ENCODE results near the gene DOCK4.

DOCK4 gene

DNA sequence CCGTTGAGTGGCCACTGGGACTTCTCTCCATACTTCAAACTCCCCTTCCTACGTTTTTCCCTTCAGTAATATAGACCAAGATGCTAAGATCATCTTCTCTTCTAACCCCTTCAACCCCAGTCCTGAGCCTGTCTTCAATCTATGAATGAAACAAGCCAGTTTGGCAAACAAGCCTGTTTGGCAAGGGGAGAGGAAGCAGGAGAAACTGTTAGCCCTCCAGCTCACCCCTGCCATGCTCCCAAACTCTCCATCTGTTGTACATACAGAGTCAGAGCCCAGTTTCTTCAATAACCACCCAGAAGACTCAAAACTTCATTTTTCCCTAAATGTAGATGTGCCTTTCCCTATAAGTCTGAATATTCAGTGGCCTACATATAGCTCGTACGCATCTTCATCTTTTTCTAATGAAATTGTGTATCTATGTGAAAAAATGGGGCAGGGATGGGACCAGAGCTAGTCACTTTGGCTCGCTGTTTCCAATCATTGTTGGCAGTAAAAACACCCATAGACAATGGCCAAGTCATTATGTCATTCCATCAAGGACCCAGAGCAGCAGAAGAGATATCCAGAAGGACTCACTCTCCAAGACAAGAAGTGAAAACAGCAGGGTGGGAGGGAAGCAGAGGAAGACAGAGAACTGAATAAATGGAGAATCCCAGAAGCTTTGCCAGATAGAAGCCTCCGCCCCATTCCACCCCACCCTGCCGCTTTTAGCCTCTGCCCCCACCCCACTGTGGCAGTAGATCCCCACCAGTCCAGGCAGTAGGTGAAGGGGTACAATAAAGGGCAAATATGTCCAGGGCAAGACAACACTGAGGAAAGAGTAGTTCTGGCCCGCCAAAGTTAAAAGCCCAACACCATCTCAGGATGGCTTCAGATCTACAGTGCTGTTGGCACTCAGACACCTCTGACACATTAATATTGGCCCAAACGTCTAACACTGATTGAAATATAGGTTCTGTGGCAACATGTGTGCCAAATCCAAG is 87.3 kb downstream of the DOCK4 start:
- no peaks in the 10 kb centered on the region for H3K36me3 ChIP-seq (ENCODE audit: low read depth)
- no peak overlapping the region for H3K27ac ChIP-seq (ENCODE audit: poor library complexity, severe bottlenecking)
- peaks cover 2% of the 10 kb centered on the region for H3K4me1 ChIP-seq (ENCODE audit: insufficient read depth, poor library complexity, severe bottlenecking)
- no peaks in the 10 kb centered on the region for H3K27me3 ChIP-seq (ENCODE audit: insufficient read depth, poor library complexity, severe bottlenecking)
- DNase-seq (ENCODE audit: low spot score) (no peak), ATAC-seq (ENCODE audit: low read depth) (no peak)
- H3K4me3 ChIP-seq (ENCODE audit: severe bottlenecking), result no peak overlapping the region
- H3K9me3 ChIP-seq (ENCODE audit: severe bottlenecking), result peaks cover 2% of the 10 kb centered on the region
- TF ChIP-seq, protein P1, sequence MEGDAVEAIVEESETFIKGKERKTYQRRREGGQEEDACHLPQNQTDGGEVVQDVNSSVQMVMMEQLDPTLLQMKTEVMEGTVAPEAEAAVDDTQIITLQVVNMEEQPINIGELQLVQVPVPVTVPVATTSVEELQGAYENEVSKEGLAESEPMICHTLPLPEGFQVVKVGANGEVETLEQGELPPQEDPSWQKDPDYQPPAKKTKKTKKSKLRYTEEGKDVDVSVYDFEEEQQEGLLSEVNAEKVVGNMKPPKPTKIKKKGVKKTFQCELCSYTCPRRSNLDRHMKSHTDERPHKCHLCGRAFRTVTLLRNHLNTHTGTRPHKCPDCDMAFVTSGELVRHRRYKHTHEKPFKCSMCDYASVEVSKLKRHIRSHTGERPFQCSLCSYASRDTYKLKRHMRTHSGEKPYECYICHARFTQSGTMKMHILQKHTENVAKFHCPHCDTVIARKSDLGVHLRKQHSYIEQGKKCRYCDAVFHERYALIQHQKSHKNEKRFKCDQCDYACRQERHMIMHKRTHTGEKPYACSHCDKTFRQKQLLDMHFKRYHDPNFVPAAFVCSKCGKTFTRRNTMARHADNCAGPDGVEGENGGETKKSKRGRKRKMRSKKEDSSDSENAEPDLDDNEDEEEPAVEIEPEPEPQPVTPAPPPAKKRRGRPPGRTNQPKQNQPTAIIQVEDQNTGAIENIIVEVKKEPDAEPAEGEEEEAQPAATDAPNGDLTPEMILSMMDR (IDR thresholded peaks at IDR 0.05; ENCODE audit: poor library complexity, severe bottlenecking), result no peak

DNA sequence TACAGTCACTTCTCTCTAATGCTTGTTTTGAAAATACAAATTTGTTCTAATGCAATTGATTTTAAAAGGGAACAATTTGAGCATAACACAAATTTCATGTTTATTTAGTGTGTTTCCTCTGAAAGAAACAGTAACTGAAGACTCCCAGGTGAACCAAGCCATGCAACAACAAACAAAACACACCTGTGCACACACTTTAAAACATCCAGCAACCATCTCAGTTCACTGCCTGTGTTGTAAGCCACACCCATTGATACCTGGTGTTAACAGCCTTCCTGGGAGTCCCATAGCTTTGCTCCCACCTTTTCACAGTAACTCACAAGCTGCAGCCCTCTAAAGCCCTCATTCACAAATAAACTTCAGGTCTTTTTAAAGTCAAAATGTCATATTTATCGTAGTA is 89.3 kb downstream of the DOCK4 start:
- ATAC-seq (ENCODE audit: low read depth) (no peak), DNase-seq (ENCODE audit: low spot score) (no peak)
- no peak overlapping the region for H3K27ac ChIP-seq (ENCODE audit: poor library complexity, severe bottlenecking)
- TF ChIP-seq, protein P1 (IDR thresholded peaks at IDR 0.05; ENCODE audit: poor library complexity, severe bottlenecking), result no peak
- H3K4me1 ChIP-seq (ENCODE audit: insufficient read depth, poor library complexity, severe bottlenecking), result peaks cover 9% of the 10 kb centered on the region
- no peak overlapping the region for H3K4me3 ChIP-seq (ENCODE audit: severe bottlenecking)
- H3K9me3 ChIP-seq (ENCODE audit: severe bottlenecking), result peaks cover 2% of the 10 kb centered on the region
- no peaks in the 10 kb centered on the region for H3K27me3 ChIP-seq (ENCODE audit: insufficient read depth, poor library complexity, severe bottlenecking)
- H3K36me3 ChIP-seq (ENCODE audit: low read depth), result no peaks in the 10 kb centered on the region

DNA sequence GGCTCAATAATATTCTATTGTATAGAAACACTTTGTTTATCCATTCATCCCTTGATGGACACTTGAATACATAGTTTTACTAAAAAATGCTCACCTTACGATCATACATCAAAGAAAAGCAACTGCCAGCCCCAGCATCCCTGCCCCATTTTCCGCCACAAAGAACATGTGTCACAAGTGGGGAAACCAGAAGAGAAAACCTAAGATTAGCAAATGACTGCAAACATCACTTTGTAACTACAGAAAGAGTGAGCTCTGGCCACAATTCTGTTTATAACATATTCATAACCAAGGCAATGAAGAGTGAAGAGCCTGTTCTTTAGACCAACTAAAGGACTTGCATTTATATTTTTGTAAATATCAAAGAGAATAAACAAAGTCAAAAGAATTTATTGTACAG is 89.8 kb downstream of the DOCK4 start:
- H3K27me3 ChIP-seq (ENCODE audit: insufficient read depth, poor library complexity, severe bottlenecking), result no peaks in the 10 kb centered on the region
- H3K4me1 ChIP-seq (ENCODE audit: insufficient read depth, poor library complexity, severe bottlenecking), result peaks cover 9% of the 10 kb centered on the region
- no peak for DNase-seq (ENCODE audit: low spot score)
- TF ChIP-seq, protein P1 (IDR thresholded peaks at IDR 0.05; ENCODE audit: poor library complexity, severe bottlenecking), result no peak
- no peak overlapping the region for H3K27ac ChIP-seq (ENCODE audit: poor library complexity, severe bottlenecking)
- no peak overlapping the region for H3K4me3 ChIP-seq (ENCODE audit: severe bottlenecking)
- H3K9me3 ChIP-seq (ENCODE audit: severe bottlenecking), result peaks cover 2% of the 10 kb centered on the region
- no peaks in the 10 kb centered on the region for H3K36me3 ChIP-seq (ENCODE audit: low read depth)
- ATAC-seq (ENCODE audit: low read depth), result no peak

DNA sequence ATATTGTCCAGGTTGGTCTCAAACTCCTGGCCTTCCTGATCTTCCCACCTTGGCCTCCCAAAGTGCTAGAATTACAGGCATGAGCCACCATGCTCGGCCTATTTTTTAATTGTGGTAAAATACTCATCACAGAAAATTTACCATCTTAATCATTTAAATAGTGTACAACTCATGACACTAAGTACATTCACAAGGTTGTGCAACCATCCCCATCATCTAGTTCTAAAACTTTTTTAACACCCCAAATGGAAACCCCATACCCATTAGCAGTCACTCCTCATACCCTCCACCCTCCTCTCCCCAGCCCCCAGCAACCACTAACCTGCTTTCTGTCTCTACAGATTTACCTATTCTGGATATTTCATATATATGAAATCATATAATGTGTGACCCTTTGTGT is 90.3 kb downstream of the DOCK4 start:
- TF ChIP-seq, protein P1 (IDR thresholded peaks at IDR 0.05; ENCODE audit: poor library complexity, severe bottlenecking), result no peak
- ATAC-seq (ENCODE audit: low read depth) (no peak), DNase-seq (ENCODE audit: low spot score) (no peak)
- Histone ChIP-seq H3K27me3 (ENCODE audit: insufficient read depth, poor library complexity, severe bottlenecking) (no peaks in the 10 kb centered on the region), H3K4me3 (ENCODE audit: severe bottlenecking) (no peak overlapping the region), H3K9me3 (ENCODE audit: severe bottlenecking) (peaks cover 2% of the 10 kb centered on the region), H3K4me1 (ENCODE audit: insufficient read depth, poor library complexity, severe bottlenecking) (peaks cover 9% of the 10 kb centered on the region), H3K36me3 (ENCODE audit: low read depth) (no peaks in the 10 kb centered on the region), H3K27ac (ENCODE audit: poor library complexity, severe bottlenecking) (no peak overlapping the region)

Measured in RWPE2 (cell line).